RWPE2 (cell line): ENCODE results near the gene PNP.
A peak's percentile ranks its signal among the peaks of the same experiment; 100 is the strongest.

ENCODE experiments used
- ATAC-seq: fragments of 200-7000 bp; cut with Tn5 transposase; 3 replicates; pipeline ENCODE4 v1.9.1; 2021; ENCODE audit warnings: low read depth
- DNase-seq: peaks from one replicate; pipeline ENCODE4 v3.0.0-alpha.2; 2020; ENCODE audit warnings: low spot score
- H3K27ac ChIP-seq: fragments of 450-650 bp; 2 replicates; pipeline ENCODE4 v1.5.1; 2017; ENCODE audit warnings: mild to moderate bottlenecking; ENCODE audit not compliant: poor library complexity, severe bottlenecking
- H3K27me3 ChIP-seq: fragments of 250-450 bp; sonication (Bioruptor Pico); 2 replicates; pipeline ENCODE4 v1.5.1; 2021; ENCODE audit warnings: mild to moderate bottlenecking, moderate library complexity; ENCODE audit not compliant: insufficient read depth, poor library complexity, severe bottlenecking
- H3K36me3 ChIP-seq: fragments of 250-450 bp; sonication (Bioruptor Pico); 2 replicates; pipeline ENCODE4 v1.5.1; 2020; ENCODE audit warnings: low read depth, mild to moderate bottlenecking, moderate library complexity
- H3K4me1 ChIP-seq: fragments of 250-450 bp; sonication (Bioruptor Pico); 2 replicates; pipeline ENCODE4 v1.5.1; 2021; ENCODE audit warnings: mild to moderate bottlenecking, moderate library complexity; ENCODE audit not compliant: insufficient read depth, poor library complexity, severe bottlenecking
- H3K4me3 ChIP-seq: fragments of 250-450 bp; sonication (Bioruptor Pico); 2 replicates; pipeline ENCODE4 v1.5.1; 2021; ENCODE audit warnings: mild to moderate bottlenecking, moderate library complexity; ENCODE audit not compliant: severe bottlenecking
- H3K9me3 ChIP-seq: fragments of 250-450 bp; sonication (Bioruptor Pico); 2 replicates; pipeline ENCODE4 v1.5.1; 2021; ENCODE audit warnings: mild to moderate bottlenecking, moderate library complexity; ENCODE audit not compliant: severe bottlenecking
- CTCF ChIP-seq: fragments of 450-650 bp; IDR thresholded peaks from one replicate; pipeline ENCODE4 v1.5.1; 2017; ENCODE audit warnings: mild to moderate bottlenecking, moderate library complexity; ENCODE audit not compliant: poor library complexity, severe bottlenecking

The PNP gene

GRCh38 chr14:20482382-20482781, 13.2 kb downstream of the PNP start:
- TF ChIP-seq CTCF: no peak
- Histone ChIP-seq H3K4me3 (no peak overlapping the region), H3K27ac (no peak overlapping the region), H3K36me3 (peaks cover 14% of the 10 kb centered on the region), H3K4me1 (no peaks in the 10 kb centered on the region), H3K27me3 (no peaks in the 10 kb centered on the region), H3K9me3 (no peaks in the 10 kb centered on the region)
- DNase-seq (no peak), ATAC-seq (no peak)

DNA sequence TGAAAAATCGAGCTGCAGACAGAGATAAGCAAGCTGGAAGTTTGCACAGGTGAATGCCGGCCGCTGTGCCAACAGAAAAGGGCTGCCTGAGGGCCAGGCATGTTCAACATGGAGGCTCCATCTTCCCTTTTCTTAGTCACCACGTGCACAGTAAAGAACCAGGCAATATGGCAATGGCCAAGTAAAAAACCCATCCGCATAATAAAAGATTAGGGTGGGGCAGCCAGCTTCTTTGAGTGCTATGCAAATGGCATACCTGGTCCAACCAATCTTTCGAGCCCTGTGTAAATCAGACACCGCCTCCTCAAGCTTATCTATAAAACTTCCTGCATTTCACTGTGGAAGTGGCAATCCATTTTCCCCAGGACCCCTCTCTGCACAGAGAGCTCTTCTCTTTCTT, 16.7 kb downstream of the PNP start:
- DNase-seq: no peak
- no peak for TF ChIP-seq CTCF

DNA sequence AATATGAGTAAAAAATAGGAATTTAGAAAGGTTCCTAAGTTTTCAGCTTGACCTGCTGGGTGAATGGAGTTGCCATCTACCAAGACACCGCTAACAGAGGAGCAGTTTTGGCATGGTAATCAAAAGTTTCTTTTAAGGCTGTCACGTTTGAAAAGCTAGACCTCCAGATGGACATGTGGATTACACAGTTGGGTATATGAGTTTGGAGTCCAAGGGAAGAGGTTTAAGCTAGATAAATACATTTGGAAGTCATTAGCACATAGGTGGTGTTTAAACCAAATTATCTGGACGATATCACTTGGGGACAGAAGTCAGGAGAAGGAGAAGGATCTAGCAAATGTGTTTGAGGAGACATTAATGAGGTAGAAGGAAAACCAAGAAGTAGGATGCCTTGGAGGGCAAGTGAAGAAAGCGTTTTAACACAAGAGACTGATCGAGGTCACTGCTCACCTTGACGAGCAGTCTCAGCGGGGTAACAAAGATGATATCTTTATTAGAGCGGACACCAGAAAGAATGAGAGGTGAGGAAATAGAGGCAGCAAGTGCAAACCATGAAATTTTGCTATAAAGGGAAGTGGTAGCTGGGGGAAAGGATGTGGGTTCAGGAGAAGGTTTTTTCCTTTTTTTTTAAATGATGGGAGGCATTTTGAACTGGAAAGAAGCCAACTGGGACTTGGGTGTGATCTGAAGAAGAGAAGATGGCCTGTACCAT, 17.6 kb downstream of the PNP start:
- ATAC-seq (no peak), DNase-seq (no peak)
- Histone ChIP-seq H3K4me3 (no peak overlapping the region), H3K9me3 (no peaks in the 10 kb centered on the region), H3K27me3 (no peaks in the 10 kb centered on the region), H3K4me1 (peaks cover 10% of the 10 kb centered on the region), H3K36me3 (no peaks in the 10 kb centered on the region), H3K27ac (no peak overlapping the region)
- TF ChIP-seq CTCF: no peak

More for the DNA sequence above, 16.7 kb downstream of the PNP start:
- Histone ChIP-seq H3K9me3 (no peaks in the 10 kb centered on the region), H3K27me3 (no peaks in the 10 kb centered on the region), H3K4me3 (no peak overlapping the region), H3K4me1 (peaks cover 10% of the 10 kb centered on the region), H3K36me3 (no peaks in the 10 kb centered on the region), H3K27ac (no peak overlapping the region)
- no peak for ATAC-seq

DNA sequence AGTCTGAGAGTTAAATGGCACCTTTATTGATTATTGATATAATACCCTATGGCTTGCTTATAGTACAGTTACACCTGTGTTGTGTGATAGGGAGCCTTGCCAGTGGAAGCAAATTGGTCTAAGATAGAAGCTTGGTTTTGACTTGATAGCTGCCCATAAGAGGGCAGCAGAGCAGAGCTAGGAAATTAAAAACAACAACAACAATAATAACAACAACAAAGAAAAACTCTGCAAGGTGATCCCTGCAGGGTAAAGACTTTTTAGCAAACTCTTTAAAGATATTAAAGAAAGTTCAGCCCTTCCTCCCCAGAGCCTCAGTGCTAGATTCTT, 18.2 kb downstream of the PNP start:
- peak; percentile 48 for TF ChIP-seq CTCF
- H3K36me3 ChIP-seq: no peaks in the 10 kb centered on the region
- ATAC-seq (no peak), DNase-seq (no peak)
- no peak overlapping the region for H3K27ac ChIP-seq
- H3K4me3 ChIP-seq: no peak overlapping the region
- peaks cover 10% of the 10 kb centered on the region for H3K4me1 ChIP-seq
- H3K27me3 ChIP-seq: no peaks in the 10 kb centered on the region
- H3K9me3 ChIP-seq: no peaks in the 10 kb centered on the region
